Measurements from ENCODE around the gene RAB9B. TPM values are rescaled to one million over a fixed set of nuclear protein-coding genes. Genes with fewer than 3 reads are reported as not detected.

The RAB9B gene
- polyA plus RNA-seq, 1 donor from 2014 or later = 50.6 TPM

DNA sequence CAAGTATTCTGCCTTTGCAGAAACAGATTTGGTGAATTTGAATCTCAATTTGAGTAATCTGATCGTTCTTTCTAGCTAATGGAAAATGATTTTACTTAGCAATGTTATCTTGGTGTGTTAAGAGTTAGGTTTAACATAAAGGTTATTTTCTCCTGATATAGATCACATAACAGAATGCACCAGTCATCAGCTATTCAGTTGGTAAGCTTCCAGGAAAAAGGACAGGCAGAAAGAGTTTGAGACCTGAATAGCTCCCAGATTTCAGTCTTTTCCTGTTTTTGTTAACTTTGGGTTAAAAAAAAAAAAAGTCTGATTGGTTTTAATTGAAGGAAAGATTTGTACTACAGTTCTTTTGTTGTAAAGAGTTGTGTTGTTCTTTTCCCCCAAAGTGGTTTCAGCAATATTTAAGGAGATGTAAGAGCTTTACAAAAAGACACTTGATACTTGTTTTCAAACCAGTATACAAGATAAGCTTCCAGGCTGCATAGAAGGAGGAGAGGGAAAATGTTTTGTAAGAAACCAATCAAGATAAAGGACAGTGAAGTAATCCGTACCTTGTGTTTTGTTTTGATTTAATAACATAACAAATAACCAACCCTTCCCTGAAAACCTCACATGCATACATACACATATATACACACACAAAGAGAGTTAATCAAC is 40.1 kb downstream of the RAB9B start:
- no peaks in the 10 kb centered on the region for H3K9me2 ChIP-seq (ENCODE audit: insufficient read depth, low read length)
- H3K4me3 ChIP-seq (ENCODE audit: low read length) = no peak overlapping the region
- TF ChIP-seq TAF1 (IDR thresholded peaks at IDR 0.05; ENCODE audit: low read depth) = no peak
- no peak for TF ChIP-seq SMC3 (conservative IDR thresholded peaks at IDR 0.05; ENCODE audit: poor library complexity)
- TF ChIP-seq CTCF (IDR thresholded peaks at IDR 0.05; ENCODE audit: poor library complexity, severe bottlenecking) = no peak
- H3K79me2 ChIP-seq (replicated peaks; ENCODE audit: insufficient read depth, low read length) = no peaks in the 10 kb centered on the region
- H2AFZ ChIP-seq (ENCODE audit: low read depth, low read length) = no peak overlapping the region
- H3K9me3 ChIP-seq (ENCODE audit: low read length) = no peaks in the 10 kb centered on the region
- no peaks in the 10 kb centered on the region for H4K20me1 ChIP-seq (ENCODE audit: insufficient read depth)
- no peak overlapping the region for H3K4me2 ChIP-seq (ENCODE audit: low read length)
- no peaks in the 10 kb centered on the region for H3K36me3 ChIP-seq (ENCODE audit: insufficient read depth, low read length)
- no peaks in the 10 kb centered on the region for H3F3A ChIP-seq (ENCODE audit: insufficient read depth, low read length, poor library complexity, severe bottlenecking)
- no peaks in the 10 kb centered on the region for H3K27me3 ChIP-seq (ENCODE audit: insufficient read depth, low read depth, low read length)
- H3K27ac ChIP-seq (ENCODE audit: low read length) = peak overlapping the region; percentile 44
- no peak overlapping the region for H3K9ac ChIP-seq (ENCODE audit: low read length)

- H3K4me2 ChIP-seq (ENCODE audit: low read length) = no peak overlapping the region
- H3K79me2 ChIP-seq (replicated peaks; ENCODE audit: insufficient read depth, low read length) = no peaks in the 10 kb centered on the region
- peak overlapping the region; percentile 44 for H3K27ac ChIP-seq (ENCODE audit: low read length)
Measured at GRCh38 chrX:103791228-103791627, 40.8 kb downstream of the RAB9B start.

More at GRCh38 chrX:103791228-103791627, 40.8 kb downstream of the RAB9B start:
- Histone ChIP-seq H3K9me2 (ENCODE audit: insufficient read depth, low read length) (no peaks in the 10 kb centered on the region), H3K36me3 (ENCODE audit: insufficient read depth, low read length) (no peaks in the 10 kb centered on the region), H3K4me3 (ENCODE audit: low read length) (no peak overlapping the region), H3K9me3 (ENCODE audit: low read length) (no peaks in the 10 kb centered on the region), H2AFZ (ENCODE audit: low read depth, low read length) (no peak overlapping the region), H3F3A (ENCODE audit: insufficient read depth, low read length, poor library complexity, severe bottlenecking) (no peaks in the 10 kb centered on the region), H3K27me3 (ENCODE audit: insufficient read depth, low read depth, low read length) (no peaks in the 10 kb centered on the region), H4K20me1 (ENCODE audit: insufficient read depth) (no peaks in the 10 kb centered on the region), H3K9ac (ENCODE audit: low read length) (no peak overlapping the region)
- TF ChIP-seq, protein P1, sequence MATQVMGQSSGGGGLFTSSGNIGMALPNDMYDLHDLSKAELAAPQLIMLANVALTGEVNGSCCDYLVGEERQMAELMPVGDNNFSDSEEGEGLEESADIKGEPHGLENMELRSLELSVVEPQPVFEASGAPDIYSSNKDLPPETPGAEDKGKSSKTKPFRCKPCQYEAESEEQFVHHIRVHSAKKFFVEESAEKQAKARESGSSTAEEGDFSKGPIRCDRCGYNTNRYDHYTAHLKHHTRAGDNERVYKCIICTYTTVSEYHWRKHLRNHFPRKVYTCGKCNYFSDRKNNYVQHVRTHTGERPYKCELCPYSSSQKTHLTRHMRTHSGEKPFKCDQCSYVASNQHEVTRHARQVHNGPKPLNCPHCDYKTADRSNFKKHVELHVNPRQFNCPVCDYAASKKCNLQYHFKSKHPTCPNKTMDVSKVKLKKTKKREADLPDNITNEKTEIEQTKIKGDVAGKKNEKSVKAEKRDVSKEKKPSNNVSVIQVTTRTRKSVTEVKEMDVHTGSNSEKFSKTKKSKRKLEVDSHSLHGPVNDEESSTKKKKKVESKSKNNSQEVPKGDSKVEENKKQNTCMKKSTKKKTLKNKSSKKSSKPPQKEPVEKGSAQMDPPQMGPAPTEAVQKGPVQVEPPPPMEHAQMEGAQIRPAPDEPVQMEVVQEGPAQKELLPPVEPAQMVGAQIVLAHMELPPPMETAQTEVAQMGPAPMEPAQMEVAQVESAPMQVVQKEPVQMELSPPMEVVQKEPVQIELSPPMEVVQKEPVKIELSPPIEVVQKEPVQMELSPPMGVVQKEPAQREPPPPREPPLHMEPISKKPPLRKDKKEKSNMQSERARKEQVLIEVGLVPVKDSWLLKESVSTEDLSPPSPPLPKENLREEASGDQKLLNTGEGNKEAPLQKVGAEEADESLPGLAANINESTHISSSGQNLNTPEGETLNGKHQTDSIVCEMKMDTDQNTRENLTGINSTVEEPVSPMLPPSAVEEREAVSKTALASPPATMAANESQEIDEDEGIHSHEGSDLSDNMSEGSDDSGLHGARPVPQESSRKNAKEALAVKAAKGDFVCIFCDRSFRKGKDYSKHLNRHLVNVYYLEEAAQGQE (IDR thresholded peaks at IDR 0.05; ENCODE audit: borderline replicate concordance) = no peak
- TF ChIP-seq TAF1 (IDR thresholded peaks at IDR 0.05; ENCODE audit: low read depth) (no peak), CTCF (IDR thresholded peaks at IDR 0.05; ENCODE audit: poor library complexity, severe bottlenecking) (no peak), RAD21 (conservative IDR thresholded peaks at IDR 0.05) (no peak), MXI1 (conservative IDR thresholded peaks at IDR 0.05; ENCODE audit: poor library complexity, severe bottlenecking) (no peak), EZH2 (IDR thresholded peaks at IDR 0.05; ENCODE audit: borderline replicate concordance, insufficient read depth, low read length, poor library complexity, severe bottlenecking) (no peak), SMC3 (conservative IDR thresholded peaks at IDR 0.05; ENCODE audit: poor library complexity) (no peak), POLR2AphosphoS5 (IDR thresholded peaks at IDR 0.05) (no peak), EP300 (conservative IDR thresholded peaks at IDR 0.05; ENCODE audit: poor library complexity, severe bottlenecking) (no peak)
